ENCODE results near the gene EPHA3.

Gene EPHA3

DNA sequence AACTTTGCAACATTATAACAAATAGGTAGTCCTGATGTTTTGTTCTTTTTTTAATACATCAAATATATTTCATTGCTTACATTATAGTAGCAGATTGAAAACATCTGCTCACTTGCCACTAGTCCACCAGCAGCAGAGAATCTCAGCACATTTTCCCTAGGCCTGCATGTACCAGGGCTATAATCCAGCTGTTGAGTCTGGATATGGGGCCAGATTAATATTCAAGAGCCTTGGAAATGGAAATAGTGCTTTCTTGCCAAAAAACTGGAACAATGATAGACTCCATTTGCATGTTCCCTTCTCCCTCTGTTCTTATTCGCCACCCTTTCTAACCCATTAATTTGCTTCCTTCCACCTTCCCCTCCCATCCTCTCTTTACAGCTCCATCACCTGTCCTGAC is 288.0 kb downstream of the EPHA3 start:
- TF ChIP-seq, protein P1, sequence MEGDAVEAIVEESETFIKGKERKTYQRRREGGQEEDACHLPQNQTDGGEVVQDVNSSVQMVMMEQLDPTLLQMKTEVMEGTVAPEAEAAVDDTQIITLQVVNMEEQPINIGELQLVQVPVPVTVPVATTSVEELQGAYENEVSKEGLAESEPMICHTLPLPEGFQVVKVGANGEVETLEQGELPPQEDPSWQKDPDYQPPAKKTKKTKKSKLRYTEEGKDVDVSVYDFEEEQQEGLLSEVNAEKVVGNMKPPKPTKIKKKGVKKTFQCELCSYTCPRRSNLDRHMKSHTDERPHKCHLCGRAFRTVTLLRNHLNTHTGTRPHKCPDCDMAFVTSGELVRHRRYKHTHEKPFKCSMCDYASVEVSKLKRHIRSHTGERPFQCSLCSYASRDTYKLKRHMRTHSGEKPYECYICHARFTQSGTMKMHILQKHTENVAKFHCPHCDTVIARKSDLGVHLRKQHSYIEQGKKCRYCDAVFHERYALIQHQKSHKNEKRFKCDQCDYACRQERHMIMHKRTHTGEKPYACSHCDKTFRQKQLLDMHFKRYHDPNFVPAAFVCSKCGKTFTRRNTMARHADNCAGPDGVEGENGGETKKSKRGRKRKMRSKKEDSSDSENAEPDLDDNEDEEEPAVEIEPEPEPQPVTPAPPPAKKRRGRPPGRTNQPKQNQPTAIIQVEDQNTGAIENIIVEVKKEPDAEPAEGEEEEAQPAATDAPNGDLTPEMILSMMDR (IDR thresholded peaks at IDR 0.05; ENCODE audit: insufficient read depth, low read length, poor library complexity, severe bottlenecking): no peak
- no peaks in the 10 kb centered on the region for H3K36me3 ChIP-seq (ENCODE audit: control insufficient read depth, insufficient read depth, low read length)
- no peak for DNase-seq (ENCODE audit: extremely low read depth, insufficient read length)
- H3K4me3 ChIP-seq (replicated peaks; ENCODE audit: low read depth, low read length): no peak overlapping the region
- H3K27me3 ChIP-seq (replicated peaks; ENCODE audit: control insufficient read depth, insufficient read depth, low read length): no peaks in the 10 kb centered on the region

DNA sequence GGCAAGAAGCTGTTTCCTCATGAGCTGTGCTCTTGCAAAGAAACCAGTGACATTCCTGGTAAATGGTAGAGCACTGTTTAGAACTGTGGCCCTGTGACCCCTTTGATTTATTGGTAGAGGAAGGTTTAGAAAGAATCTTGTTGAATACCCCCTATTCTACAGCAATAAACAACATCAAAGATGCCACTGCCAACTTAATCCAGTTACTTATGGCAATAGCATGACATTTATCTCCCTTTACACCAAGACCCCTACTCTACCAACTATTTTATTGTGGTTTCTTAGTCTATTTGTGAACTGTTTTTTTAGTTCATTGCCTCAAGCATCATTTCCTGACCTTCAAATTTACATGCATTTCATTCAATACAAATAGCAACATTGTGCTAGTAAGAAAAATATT is 288.6 kb downstream of the EPHA3 start:
- Histone ChIP-seq H3K27me3 (replicated peaks; ENCODE audit: control insufficient read depth, insufficient read depth, low read length) (no peaks in the 10 kb centered on the region), H3K36me3 (ENCODE audit: control insufficient read depth, insufficient read depth, low read length) (no peaks in the 10 kb centered on the region), H3K4me3 (replicated peaks; ENCODE audit: low read depth, low read length) (no peak overlapping the region)
- TF ChIP-seq, protein P1 (IDR thresholded peaks at IDR 0.05; ENCODE audit: insufficient read depth, low read length, poor library complexity, severe bottlenecking): no peak
- no peak for DNase-seq (ENCODE audit: extremely low read depth, insufficient read length)

DNA sequence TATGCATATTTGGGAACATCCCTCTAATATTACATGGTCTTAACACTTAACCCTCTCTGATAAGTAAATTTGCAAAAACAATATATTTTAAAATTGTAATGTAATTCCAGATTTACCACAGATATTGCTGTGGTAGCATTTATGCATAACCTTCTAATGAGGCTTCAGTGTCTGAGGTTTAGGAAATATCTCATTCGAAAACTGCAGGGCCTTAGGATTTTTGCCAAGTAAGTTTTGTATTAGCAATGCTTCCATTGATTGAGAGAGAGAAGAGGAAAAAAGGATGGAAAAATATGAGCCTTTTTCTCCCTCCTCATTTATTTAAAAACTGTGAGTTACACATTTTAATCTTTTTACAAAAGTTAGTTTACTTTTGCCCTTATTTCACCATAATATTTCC is 294.6 kb downstream of the EPHA3 start:
- Histone ChIP-seq H3K27me3 (replicated peaks; ENCODE audit: control insufficient read depth, insufficient read depth, low read length) (no peaks in the 10 kb centered on the region), H3K36me3 (ENCODE audit: control insufficient read depth, insufficient read depth, low read length) (no peaks in the 10 kb centered on the region), H3K4me3 (replicated peaks; ENCODE audit: low read depth, low read length) (no peak overlapping the region)
- TF ChIP-seq, protein P1 (IDR thresholded peaks at IDR 0.05; ENCODE audit: insufficient read depth, low read length, poor library complexity, severe bottlenecking): no peak
- DNase-seq (ENCODE audit: extremely low read depth, insufficient read length): no peak

DNA sequence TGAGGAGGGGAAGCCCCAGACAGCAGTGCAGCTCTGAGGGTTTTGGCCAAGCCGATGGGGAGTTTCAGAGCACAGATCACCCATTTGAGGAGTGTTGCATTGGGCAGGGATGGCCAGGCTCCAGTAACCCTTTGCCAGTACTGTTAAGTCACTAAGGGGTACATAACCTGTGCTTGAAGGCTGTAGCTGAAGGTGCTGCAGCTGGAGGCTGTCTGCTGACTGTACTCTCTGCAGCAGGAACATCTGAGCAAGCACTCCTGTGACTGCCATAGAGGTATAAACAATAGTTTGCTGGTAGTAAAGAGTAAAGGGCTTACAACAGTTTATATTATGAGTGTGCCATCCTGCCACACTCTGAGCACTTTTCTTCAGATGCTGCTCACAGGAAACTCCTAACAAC is 297.8 kb downstream of the EPHA3 start:
- TF ChIP-seq, protein P1 (IDR thresholded peaks at IDR 0.05; ENCODE audit: insufficient read depth, low read length, poor library complexity, severe bottlenecking): no peak
- no peak for DNase-seq (ENCODE audit: extremely low read depth, insufficient read length)
- Histone ChIP-seq H3K36me3 (ENCODE audit: control insufficient read depth, insufficient read depth, low read length) (no peaks in the 10 kb centered on the region), H3K27me3 (replicated peaks; ENCODE audit: control insufficient read depth, insufficient read depth, low read length) (no peaks in the 10 kb centered on the region), H3K4me3 (replicated peaks; ENCODE audit: low read depth, low read length) (no peak overlapping the region)

DNA sequence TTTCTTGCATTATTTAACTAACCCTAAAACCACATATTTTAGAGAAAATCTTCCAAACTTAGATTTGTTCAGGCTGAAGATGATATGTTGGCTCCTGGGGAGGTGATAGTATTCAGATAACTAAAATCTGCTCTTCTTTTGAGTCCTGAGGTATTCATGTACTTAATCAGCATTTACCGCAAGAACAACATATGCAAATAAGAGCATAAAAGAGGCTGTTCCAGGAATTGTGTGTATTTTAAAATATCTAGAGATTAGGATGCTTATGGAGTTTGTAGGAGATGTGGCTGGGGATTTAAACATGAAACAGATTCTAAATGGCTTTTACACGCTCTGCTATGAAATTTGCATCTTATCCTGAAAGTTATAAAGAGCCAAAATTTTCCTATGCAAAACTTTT is 298.2 kb downstream of the EPHA3 start:
- H3K27me3 ChIP-seq (replicated peaks; ENCODE audit: control insufficient read depth, insufficient read depth, low read length): no peaks in the 10 kb centered on the region
- no peak overlapping the region for H3K4me3 ChIP-seq (replicated peaks; ENCODE audit: low read depth, low read length)
- DNase-seq (ENCODE audit: extremely low read depth, insufficient read length): no peak
- TF ChIP-seq, protein P1 (IDR thresholded peaks at IDR 0.05; ENCODE audit: insufficient read depth, low read length, poor library complexity, severe bottlenecking): no peak
- H3K36me3 ChIP-seq (ENCODE audit: control insufficient read depth, insufficient read depth, low read length): no peaks in the 10 kb centered on the region

DNA sequence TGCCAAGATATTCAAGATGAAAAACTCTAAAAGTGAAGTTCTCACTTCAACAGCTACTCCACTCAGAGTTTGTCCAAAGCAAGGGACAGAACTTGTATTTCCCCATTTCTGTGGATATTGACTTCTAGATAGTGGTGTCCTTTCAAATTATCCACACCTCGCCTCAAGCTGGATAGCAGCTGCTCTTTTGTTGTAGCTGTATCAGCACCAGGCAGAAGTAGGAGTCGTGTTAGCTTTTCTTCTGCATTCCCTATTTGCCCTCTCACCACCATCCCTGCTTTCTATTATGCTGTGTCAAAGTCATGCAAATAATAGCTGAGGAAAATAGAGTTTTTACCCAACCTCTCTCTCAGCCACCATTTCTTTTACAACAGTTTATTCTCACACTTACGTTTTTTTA is 303.8 kb downstream of the EPHA3 start:
- TF ChIP-seq, protein P1 (IDR thresholded peaks at IDR 0.05; ENCODE audit: insufficient read depth, low read length, poor library complexity, severe bottlenecking): no peak
- H3K36me3 ChIP-seq (ENCODE audit: control insufficient read depth, insufficient read depth, low read length): no peaks in the 10 kb centered on the region
- no peak for DNase-seq (ENCODE audit: extremely low read depth, insufficient read length)

More for the DNA sequence above, 303.8 kb downstream of the EPHA3 start:
- H3K4me3 ChIP-seq (replicated peaks; ENCODE audit: low read depth, low read length): no peak overlapping the region
- no peaks in the 10 kb centered on the region for H3K27me3 ChIP-seq (replicated peaks; ENCODE audit: control insufficient read depth, insufficient read depth, low read length)
